Glomerular visceral epithelial cell (primary cell): Measurements from ENCODE around the gene BLVRB.
"Not testable (repeated sequence)": the region's sequence is repeated elsewhere in the genome, so short reads cannot be mapped to it uniquely, and the experiment has no call there.

Source experiments
- DNase-seq: peaks from one replicate; pipeline ENCODE4 v3.0.0-alpha.2; 2016; ENCODE audit errors: extremely low spot score

Gene BLVRB

GRCh38 chr19:40449506-40449905 is 16.0 kb downstream of the BLVRB start:
- DNase-seq = no peak

DNA sequence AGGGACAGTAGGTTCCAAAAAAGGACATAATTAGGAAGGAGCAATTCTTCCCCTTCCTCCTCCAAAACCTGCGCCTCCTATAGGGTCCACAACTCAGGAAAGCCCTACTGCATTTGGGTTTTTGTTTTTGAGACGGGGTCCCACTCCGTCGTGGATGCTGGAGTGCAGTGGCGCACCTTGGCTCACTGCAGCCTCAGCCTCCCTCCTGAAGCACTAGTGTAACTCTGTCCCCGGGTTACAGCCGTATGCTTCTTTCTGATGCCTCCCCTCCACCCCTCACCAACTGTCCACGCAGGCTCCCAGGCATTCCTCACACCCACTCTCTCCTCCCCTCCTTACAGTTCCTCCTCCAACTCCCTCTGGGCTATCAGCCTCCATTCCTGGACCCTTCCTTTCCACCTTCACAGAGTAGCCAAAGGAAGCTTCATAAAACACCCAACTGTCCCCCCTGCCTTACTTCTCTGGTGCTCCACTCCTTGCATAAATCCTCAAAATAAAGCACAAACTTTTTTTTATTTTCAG is 19.2 kb downstream of the BLVRB start:
- no peak for DNase-seq

DNA sequence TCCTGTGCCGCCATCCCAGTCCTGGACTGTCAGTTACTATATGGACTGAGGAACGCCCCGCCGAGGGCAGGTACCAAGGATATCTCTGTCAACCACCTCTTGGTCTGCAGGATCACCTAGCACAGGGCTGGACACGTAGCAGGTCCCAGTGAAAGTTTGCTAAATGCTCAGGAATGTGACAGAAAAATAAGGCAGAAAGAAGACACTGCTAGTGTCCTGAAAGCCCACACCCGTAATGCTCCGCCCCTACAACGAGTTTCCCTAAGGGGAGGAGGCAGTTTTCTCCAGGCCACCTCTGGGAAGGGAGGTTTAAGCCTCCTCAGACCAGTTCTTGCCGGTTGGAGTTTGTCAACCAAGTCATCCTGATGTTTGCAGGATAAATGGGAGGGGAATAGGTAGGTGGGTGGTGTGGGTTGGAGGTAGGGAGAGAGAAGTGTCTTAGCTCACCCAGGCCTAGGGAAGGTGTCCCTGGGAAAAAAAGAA is 19.7 kb downstream of the BLVRB start:
- DNase-seq = peak; percentile 18

DNA sequence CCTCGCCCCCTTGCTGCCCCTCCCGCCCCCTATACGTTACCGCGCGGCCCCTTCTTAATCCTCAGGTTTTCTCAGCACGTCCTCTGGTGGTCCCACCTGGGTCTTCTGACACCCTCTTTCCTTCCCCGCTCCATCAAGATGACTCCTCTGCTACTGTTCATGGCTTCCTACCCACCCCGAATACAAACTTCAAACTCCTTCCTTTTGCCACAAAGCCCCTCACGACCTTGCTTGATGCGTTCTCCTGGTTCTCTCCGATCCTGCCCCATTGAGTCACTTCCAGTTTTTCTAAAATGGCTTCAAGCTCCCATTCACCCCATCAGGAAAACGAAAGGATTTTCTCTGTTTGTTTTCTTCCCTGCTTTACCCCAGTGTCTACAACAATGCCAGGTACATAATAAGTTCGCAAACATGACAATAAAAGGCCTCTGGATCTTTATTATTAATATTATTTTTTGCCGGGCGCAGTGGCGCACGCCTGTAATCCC is 20.7 kb downstream of the BLVRB start:
- no peak for DNase-seq

DNA sequence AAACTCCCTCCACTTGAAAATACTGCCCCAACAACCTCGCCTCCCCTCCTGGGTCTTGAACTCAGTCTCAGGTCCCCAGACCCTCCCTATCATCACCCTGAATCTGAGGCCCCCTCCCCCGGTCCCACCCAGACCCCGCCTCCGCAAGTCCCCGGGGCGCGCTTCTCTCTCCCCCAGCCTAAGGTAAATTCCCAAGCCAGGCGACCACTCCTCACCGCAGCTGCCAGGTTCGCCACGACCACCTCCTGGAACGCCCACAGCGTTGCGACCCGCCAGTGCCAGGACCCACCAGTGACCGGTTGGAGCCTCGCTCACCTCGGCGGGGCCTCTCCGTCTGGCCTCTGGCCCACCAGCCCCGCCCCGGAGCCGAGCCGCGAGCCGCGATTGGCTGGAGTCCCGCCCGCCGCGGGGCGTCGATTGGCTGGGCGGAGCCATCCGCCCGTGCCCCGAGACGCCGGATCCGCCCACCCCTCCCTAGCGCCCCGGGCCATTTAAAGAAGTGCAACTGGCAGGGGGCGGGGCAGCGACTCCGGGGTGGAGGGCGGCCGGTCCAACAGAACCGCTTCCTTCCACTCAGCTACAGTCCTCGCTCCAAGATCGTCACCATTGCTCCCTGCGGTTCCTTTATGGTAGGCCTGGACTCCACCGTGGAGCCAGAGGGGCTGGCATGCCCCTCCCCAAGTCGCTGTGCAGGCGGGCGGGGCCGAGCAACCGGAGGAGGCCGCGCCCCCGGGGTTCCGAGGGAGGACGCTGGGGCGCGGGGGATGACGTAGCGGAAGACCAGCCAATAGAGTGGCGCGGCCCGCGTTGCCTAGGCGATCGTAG is 21.3 kb downstream of the BLVRB start, which contains the start of gene SERTAD3:
Gene SERTAD3 (minus strand): TSS at position 336 of the 825 bp plus-strand sequence. CDS start 2,255 bp downstream, outside the sequence.
- DNase-seq = peak; percentile 96

DNA sequence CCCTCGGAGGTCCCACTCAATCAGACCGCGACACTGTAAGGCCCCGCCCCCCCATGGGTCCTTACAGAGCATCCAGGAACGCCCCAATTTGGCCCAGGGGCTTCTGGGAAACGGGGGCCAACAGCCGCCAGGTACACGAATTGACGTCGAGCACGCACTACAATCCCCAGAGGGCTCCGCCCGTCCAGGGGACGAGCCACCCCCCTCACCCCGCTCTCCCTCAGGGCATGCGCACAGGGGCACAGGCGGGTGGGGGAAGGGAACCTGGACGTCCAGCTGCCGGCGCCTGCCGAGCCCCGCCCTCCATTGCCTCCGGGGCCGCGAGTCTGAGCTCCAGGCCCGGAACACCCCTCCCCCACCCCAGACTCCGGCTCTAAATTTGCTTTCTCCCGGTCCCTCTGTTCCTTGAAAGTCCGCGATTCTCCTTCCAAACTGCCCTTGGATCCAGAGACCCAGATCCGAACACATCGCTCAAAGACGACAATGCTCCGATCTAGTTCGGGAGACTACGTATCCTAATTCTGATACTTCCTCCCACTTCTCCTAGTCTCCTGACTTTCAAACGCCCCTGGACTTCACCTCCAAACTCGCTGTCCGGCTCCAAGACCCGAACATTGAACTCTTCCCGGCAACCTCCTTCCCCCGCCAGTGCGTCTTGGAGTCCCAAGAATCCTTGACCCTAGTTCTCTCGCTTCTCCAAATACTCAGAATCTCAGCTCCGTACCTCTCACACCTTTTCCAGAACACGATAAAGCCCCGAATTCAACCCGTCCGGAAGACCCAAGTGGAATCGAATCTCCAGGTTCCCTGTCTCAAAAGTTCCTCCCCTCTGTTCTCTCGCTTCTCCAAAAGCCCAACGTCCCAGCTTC is 22.2 kb downstream of the BLVRB start:
- peak; percentile 100 for DNase-seq

DNA sequence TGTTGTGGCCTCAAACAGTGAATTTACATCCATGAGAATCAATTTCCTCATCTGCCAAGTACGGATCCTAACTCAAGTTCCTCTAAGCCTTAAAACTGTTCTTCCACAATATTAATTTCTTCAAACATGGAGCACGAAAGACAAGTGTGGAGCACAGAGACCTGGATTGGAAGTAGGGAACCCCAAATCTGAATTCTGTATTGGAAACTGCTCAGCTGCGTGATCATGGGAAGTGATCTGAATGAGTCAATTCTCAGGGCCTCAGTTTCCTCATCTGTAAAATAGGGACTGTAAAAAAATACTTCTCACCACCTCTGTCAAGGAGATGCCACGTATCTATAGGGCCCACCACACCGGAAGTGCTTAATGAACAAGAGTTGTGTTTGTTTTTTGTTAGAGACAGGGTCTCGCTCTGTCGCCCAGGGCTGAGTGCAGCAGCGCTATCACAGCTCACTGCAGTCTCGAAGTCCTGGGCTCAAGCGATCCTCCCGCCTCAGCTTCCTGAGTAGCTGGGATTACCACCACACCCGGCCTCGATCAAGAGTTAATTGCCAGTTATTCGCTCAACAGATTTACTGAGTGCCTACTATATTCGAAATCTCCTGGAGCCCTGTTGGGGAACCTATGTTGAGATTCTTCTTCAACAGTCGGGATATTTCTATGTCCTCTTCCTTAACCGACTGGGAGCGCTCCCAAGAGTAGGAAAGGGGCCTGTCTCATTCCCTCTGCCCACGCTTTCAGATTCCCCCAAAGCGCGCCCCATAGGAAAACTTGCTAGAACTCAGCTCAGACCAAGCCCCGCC is 23.0 kb downstream of the BLVRB start:
- no peak for DNase-seq

DNA sequence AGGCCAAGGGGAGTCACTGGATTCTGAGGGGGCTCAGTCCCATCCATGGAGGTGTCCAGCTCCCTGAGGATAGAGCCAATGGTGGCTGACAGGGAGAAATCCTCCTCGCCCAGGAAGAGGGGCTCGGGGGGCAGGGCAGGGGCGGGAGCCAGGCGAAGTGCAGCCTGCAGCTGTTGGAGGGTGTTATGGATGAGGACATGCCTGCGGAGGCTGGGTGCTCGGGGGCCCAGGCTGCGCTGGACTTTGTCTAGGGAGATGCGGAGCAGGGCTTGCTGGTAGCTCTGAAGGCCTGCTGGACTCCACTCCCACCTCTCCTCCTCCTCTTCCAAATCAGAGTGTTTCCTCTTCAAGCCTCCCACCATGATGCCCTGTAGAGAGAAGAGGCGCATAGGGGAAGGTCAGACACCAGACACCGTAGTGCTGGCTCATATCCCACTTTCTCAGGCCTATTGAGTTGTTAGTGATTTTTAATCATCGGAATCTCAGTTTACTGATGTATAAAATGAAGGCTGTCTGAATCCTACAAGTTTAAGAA is 23.8 kb downstream of the BLVRB start:
- no peak for DNase-seq

DNA sequence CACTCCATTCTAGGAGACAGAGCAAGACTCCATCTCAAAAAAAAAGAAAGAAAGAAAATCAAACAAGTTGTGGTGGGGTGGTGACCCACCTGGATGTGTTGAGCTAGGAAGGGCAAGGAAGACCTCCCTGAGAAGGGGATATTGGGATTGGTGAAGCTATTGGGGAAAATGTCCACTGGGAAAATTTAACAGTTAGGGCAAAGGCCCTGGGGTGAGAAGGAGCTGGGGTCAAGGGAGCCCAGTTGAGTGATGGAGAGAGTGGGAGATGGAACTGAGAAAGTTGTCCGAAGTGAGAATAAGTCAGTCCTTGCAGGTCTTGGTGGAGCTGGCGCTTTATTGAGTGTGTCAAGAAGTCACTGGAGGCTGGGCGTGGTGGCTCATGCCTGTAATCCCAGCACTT is 27.3 kb downstream of the BLVRB start:
- no peak for DNase-seq

DNA sequence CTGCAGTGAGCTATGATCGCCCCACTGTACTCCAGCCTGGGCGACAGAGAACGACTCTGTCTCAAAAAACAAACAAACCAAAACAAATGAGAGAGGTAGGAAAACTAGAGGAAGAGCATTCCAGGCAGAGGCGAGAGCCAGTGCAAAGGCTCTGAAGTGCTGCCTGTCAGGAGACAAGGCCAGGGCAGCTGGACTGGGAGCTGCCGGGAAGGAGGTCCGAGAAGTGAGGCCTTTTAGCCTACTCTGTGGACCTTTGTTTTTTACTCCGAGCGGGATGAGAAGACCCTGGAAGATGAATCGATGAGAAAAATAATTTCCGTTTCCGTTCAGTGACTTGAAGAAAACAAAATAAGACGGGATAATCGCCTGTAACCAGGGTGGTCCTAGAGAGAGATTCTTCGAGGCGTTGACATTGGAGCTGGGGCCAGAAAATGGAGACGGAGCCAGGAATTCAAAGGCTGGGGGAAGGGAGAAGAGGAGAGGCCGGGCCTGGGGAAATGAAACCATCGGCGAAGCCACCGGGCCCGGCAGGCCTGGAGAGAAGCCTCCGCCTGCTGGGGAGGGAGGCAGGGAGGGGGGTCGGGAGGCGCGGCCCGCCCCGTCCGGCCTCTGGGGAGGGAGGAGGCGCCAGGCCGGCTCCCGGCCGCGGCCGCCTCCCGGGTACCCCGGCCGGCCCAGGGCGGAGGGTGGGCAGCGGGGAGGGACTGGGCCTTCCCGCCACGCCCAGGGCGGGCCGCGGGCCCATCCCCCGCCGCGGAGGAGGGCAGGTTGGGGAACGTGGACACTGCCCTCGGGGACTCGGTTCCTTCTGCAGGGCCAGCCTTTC is 31.9 kb downstream of the BLVRB start:
- DNase-seq = peak; percentile 95

DNA sequence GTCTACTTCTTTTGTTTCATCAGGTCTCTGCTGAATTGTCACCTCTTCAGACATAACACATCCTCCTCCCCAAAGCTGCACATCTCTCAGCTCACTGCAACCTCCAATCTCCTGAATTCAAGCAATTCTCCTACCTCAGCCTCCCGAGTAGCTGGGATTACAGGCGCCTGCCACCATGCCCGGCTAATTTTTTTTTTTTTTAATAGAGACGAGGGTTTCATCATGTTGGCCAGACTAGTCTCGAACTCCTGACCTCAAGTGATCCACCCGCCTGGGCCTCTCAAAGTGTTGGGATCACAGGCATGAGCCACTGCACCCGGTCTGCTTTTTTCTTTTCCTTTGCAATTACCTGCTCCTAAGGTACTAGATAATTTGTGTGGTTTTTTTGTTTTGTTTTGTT is 32.8 kb downstream of the BLVRB start:
- not testable (repeated sequence) for DNase-seq

GRCh38 chr19:40431698-40432097 is 33.8 kb downstream of the BLVRB start:
- no peak for DNase-seq

DNA sequence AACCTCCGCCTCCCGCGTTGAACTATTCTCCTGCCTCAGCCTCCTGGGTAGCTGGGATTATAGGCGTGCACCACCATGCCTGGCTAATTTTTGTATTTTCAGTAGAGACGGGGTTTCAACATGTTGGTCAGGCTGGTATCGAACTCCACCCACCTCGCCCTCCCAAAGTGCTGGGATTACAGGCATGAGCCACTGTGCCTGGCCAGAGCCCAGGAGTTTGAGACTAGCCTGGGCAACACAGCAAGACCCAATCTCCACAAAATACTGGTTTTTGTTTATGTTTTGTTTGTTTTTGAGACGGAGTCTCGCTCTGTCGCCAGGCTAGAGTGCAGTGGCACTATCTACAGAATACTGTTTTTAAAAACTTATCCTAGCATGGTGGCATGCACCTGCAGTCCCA is 35.3 kb downstream of the BLVRB start:
- not testable (repeated sequence) for DNase-seq

- DNase-seq = not testable (repeated sequence)
Measured at GRCh38 chr19:40428197-40428596, 37.3 kb downstream of the BLVRB start.

DNA sequence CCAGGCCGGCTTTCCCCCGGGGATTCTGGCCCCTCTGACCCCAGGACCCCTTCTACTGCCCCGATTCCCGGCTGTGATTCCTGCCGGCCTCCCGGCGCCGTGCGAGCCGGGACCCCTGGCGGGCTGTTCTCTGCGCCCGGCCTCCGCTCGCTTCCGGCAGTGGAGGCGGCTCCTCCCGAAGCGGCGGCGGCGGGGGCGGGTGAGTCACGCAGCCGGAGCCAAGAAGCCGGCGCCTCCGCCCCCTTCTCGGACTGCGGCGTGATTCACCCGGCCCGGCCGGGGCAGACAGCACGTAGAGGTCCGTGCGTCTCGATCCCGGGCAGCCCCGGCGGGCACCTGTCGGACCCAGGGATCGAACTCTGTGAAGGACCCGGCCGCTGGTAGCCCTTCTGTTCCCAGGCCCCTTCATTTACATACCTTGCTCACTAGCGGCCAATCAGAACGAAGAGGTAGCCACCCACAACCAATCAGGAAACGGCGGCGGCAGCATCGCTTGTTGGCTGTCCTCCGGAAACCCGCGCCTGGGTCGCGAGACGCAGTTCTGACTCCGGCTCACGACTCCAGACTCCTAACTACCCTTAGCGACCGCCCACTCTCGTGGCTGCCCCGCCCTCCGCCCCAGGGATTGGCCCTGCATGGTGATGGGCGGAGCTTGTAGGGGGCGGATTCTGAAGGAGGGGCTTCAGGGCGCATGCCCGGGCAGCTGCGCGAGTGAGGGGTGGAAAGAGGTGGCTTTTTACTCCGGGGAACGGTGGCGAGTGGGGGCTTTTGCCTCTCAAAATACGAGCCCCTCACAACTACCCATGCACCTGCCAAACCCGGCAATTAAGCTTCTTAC is 39.9 kb downstream of the BLVRB start, which contains the start of gene SERTAD1:
Gene SERTAD1 (minus strand): TSS at position 543 of the 838 bp plus-strand sequence. CDS start 2,446 bp downstream, outside the sequence.
- peak; percentile 99 for DNase-seq

- peak; percentile 32 for DNase-seq
Measured at GRCh38 chr19:40424637-40425449, 40.7 kb downstream of the BLVRB start.

- no peak for DNase-seq
Measured at GRCh38 chr19:40423938-40424337, 41.6 kb downstream of the BLVRB start.
